ENCODE data around the gene PPP1R9A.

PPP1R9A gene

DNA sequence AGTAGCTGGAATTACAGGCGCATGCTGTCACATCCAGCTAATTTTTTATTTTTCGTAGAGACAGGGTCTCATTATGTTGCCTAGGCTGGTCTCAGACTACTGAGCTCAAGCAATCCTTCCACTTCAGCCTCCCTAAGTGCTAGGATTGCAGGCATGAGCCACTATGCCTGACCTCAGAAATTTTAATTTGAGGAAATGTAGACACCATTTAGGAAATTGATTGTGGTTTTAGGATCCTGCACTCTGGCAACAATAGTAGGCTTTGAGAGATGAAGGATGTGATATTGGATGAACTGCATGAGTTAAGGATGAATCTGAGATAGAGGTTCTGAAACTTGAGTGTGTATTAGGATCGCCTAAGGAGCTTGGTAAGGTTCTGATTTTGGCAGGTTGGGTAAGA, 66.5 kb downstream of the PPP1R9A start:
- no peak overlapping the region for H3K27ac ChIP-seq

DNA sequence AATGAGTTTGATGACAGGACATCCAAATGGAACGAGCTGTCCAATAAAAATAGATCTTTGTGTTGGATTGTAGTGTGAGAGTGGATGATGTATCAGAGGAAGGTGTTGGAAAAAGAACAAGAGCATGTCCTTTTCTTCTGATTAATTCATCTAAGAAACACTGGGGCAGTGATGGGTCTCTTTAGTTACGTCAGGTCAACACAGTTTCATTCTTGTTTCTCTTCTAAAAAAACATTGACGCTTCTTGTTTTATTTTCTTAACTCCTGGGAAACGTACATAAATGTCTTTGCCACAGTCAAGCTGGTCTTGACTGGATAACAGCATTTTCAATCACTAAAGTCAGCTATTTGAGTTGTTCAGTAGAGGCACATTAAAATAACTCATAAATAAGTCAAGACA, 67.0 kb downstream of the PPP1R9A start:
- TF ChIP-seq, protein P1, sequence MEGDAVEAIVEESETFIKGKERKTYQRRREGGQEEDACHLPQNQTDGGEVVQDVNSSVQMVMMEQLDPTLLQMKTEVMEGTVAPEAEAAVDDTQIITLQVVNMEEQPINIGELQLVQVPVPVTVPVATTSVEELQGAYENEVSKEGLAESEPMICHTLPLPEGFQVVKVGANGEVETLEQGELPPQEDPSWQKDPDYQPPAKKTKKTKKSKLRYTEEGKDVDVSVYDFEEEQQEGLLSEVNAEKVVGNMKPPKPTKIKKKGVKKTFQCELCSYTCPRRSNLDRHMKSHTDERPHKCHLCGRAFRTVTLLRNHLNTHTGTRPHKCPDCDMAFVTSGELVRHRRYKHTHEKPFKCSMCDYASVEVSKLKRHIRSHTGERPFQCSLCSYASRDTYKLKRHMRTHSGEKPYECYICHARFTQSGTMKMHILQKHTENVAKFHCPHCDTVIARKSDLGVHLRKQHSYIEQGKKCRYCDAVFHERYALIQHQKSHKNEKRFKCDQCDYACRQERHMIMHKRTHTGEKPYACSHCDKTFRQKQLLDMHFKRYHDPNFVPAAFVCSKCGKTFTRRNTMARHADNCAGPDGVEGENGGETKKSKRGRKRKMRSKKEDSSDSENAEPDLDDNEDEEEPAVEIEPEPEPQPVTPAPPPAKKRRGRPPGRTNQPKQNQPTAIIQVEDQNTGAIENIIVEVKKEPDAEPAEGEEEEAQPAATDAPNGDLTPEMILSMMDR (IDR thresholded peaks at IDR 0.05): no peak
- no peak for TF ChIP-seq ZFX (IDR thresholded peaks at IDR 0.05; ENCODE audit: borderline replicate concordance)
- H3K27ac ChIP-seq: no peak overlapping the region

More for the DNA sequence above, 66.5 kb downstream of the PPP1R9A start:
- TF ChIP-seq, protein P1 (IDR thresholded peaks at IDR 0.05): no peak
- TF ChIP-seq ZFX (IDR thresholded peaks at IDR 0.05; ENCODE audit: borderline replicate concordance): no peak

DNA sequence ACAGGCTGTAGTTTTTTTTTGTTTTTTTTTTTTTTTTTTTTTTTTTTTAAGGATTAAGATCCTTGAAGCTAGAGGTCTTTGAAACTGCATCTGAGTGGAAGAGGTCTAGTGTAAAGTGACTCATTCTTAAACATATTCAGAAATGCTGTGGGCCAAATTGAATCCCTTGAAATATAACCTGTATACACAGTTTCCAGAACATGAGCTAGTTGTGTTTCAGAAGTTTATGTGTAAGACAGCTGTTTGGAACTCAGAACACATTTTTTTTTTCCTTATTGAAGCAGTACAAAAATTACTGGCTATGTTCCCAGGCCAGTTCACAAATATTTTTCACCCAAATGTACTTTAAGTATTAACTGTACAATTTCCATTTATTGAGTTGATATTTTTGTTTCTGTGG, 67.9 kb downstream of the PPP1R9A start:
- no peak for TF ChIP-seq ZFX (IDR thresholded peaks at IDR 0.05; ENCODE audit: borderline replicate concordance)
- TF ChIP-seq, protein P1 (IDR thresholded peaks at IDR 0.05): no peak
- H3K27ac ChIP-seq: no peak overlapping the region

DNA sequence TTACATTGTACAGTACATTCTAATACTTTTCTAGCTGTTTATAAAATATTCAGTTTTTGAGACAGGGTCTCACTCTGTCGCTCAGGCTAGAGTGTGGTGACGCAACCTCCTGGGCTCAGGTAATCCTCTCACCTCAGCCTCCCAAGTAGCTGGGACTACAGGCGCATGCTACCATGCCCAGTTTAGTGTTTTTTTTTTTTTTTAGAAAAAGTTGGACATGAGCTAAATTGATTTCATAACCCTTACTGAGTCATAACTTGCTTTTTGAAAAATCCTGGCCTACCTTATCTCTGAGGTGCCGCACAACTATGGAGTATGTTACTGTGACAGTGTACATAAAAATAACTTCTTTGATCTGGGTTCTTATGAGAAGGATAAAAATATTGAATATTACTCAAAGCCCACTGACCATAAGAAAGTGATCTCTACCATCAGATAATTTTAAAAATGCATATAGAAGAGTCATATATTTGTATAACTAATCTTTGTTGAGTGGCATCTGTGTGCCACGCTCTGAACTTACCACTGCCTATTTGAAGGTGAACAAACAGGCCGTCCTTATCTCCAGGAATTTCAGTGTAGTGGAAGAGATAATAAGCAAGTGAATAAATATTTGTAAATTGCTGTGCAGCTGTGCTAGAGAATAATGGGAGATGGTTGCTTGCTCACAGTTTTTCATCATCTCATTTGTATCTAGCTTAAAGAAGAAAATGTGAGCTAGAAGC, 73.2 kb downstream of the PPP1R9A start:
- no peak overlapping the region for H3K27ac ChIP-seq

DNA sequence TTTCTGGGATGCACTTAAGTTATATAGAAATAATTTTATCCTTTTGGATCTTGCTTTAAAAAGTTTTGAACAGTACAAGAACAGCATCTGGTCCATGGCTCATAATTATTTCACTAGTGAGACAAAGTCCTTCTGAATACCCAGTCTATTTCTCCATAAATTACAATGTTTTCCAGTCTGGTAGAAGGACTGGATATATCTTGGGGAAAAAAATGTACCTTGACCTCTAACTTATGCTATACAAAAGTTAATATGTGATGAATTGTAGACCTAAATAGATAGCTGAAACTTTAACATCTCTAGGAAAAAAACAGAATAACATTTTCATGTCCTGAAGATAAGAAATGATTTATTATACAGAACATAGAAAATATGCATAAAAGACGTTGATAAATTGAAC, 88.5 kb downstream of the PPP1R9A start:
- TF ChIP-seq ZFX (IDR thresholded peaks at IDR 0.05; ENCODE audit: borderline replicate concordance): no peak
- TF ChIP-seq, protein P1 (IDR thresholded peaks at IDR 0.05): no peak
- no peak overlapping the region for H3K27ac ChIP-seq

More for the DNA sequence above, 73.2 kb downstream of the PPP1R9A start:
- TF ChIP-seq, protein P1 (IDR thresholded peaks at IDR 0.05): no peak
- no peak for TF ChIP-seq ZFX (IDR thresholded peaks at IDR 0.05; ENCODE audit: borderline replicate concordance)

DNA sequence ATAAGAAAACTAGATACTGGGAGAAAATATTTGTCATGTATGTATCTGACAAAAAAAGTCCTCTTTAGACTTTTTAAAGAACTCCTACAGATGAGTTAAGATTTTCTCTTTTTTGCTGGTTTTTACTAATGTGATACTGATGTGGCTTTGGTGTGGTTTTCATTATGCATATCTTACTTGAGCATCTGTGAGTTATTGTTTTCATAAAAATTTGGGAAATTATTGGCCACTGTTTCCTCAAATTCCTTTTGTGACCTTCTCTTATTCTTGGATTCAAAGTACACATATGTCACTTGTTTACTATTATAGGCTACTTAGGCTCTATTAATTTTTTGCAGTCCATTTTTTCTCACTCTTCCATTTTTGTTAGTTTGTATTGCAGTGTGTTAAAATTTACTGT, 89.0 kb downstream of the PPP1R9A start:
- no peak for TF ChIP-seq ZFX (IDR thresholded peaks at IDR 0.05; ENCODE audit: borderline replicate concordance)
- TF ChIP-seq, protein P1 (IDR thresholded peaks at IDR 0.05): no peak
- no peak overlapping the region for H3K27ac ChIP-seq

DNA sequence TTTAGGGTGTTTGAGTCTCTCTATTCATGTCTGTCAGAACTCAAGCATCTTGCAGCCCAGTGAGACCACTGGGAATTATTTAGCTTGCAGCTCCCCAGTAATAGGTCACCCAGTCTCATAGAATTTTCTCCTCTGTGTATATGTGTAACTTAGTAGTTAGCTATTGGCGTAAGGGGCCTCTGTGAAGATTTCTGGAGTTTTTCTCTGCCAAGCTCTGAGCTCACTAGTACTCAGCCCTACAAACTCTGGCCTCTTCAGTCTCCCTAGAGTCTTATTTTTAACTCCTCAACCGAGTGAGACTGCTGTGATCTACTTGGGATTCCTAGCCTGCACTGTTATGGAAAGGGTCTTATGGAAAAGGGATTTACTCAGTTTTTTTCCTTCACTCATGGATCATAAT, 90.2 kb downstream of the PPP1R9A start:
- TF ChIP-seq, protein P1 (IDR thresholded peaks at IDR 0.05): no peak
- no peak for TF ChIP-seq ZFX (IDR thresholded peaks at IDR 0.05; ENCODE audit: borderline replicate concordance)
- H3K27ac ChIP-seq: no peak overlapping the region
